GM18861 (cell line): Measurements from ENCODE around the gene PKLR.
"Not testable (repeated sequence)": the region's sequence is repeated elsewhere in the genome, so short reads cannot be mapped to it uniquely, and the experiment has no call there.

Experiments used
- ATAC-seq: cut with Tn5 transposase; IDR thresholded peaks from one replicate; pipeline ENCODE4 v1.9.1; 2021; ENCODE audit not compliant: unreplicated experiment

PKLR gene

GRCh38 chr1:155301342-155301841 is at the start of gene PKLR:
PKLR (minus strand) TSS chr1:155301438; CDS start chr1:155301395, 43 bp downstream.
- ATAC-seq, result no peak

GRCh38 chr1:155342842-155343241 is 41.6 kb upstream of the PKLR start:
- no peak for ATAC-seq

- ATAC-seq, result no peak
These were observed 38.4 kb upstream of the PKLR start for GRCh38 chr1:155339515-155340097.

GRCh38 chr1:155334962-155335361 is 33.7 kb upstream of the PKLR start:
- no peak for ATAC-seq

GRCh38 chr1:155329980-155330598 is 28.9 kb upstream of the PKLR start:
- no peak for ATAC-seq

- not testable (repeated sequence) for ATAC-seq
These were observed 27.6 kb upstream of the PKLR start for GRCh38 chr1:155328856-155329255.

- ATAC-seq, result no peak
These were observed 26.7 kb upstream of the PKLR start for GRCh38 chr1:155327981-155328380.

- no peak for ATAC-seq
These were observed 25.4 kb upstream of the PKLR start for GRCh38 chr1:155326631-155327037.

GRCh38 chr1:155326020-155326526 is 24.8 kb upstream of the PKLR start:
- no peak for ATAC-seq

- no peak for ATAC-seq
These were observed 24.3 kb upstream of the PKLR start for GRCh38 chr1:155325603-155325893.

GRCh38 chr1:155324717-155325602 is 23.7 kb upstream of the PKLR start:
- ATAC-seq, result no peak

GRCh38 chr1:155324037-155324716 is 22.9 kb upstream of the PKLR start:
- ATAC-seq, result peak; percentile 44

GRCh38 chr1:155323729-155324036 is 22.4 kb upstream of the PKLR start:
- ATAC-seq, result no peak

GRCh38 chr1:155322953-155323728 is 21.9 kb upstream of the PKLR start:
- no peak for ATAC-seq

- ATAC-seq, result no peak
These were observed 21.3 kb upstream of the PKLR start for GRCh38 chr1:155322571-155322952.

- ATAC-seq, result no peak
These were observed 20.6 kb upstream of the PKLR start for GRCh38 chr1:155321639-155322503.

GRCh38 chr1:155320661-155321617 is 19.7 kb upstream of the PKLR start, which contains the start of gene RUSC1:
RUSC1 (plus strand) TSS chr1:155320894; CDS start chr1:155321774, 880 bp downstream.
- no peak for ATAC-seq

- ATAC-seq, result no peak
These were observed 19.0 kb upstream of the PKLR start for GRCh38 chr1:155320252-155320651.
